Activated naive CD4-positive, alpha-beta T cell treated with anti-CD3 and anti-CD28 coated beads for 36 hours (primary cell): ENCODE results near the gene KCNMA1. TPM values are rescaled to one million over a fixed set of nuclear protein-coding genes. Genes with fewer than 3 reads are reported as not detected.

Source experiments
- CTCF ChIA-PET: fragments of 350-600 bp; sonication (Branson Sonifier 250); formaldehyde crosslinking; loops from one replicate; lab custom pipeline; 2021; ENCODE audit warnings: antibody characterized with exemption; lab: Charles Lee
- DNase-seq: peaks from one replicate; pipeline ENCODE4 v3.0.0-alpha.2; 2020
- H3K27ac Mint-ChIP-seq: one replicate; pipeline ENCODE4 v1.8.0; 2021; ENCODE audit warnings: mild to moderate bottlenecking, mixed read lengths
- H3K27me3 Mint-ChIP-seq: one replicate; pipeline ENCODE4 v1.8.0; 2021; ENCODE audit warnings: low read depth, mixed read lengths
- H3K36me3 Mint-ChIP-seq: one replicate; pipeline ENCODE4 v1.8.0; 2021; ENCODE audit warnings: low read depth, mixed read lengths
- H3K4me1 Mint-ChIP-seq: one replicate; pipeline ENCODE4 v1.8.0; 2021; ENCODE audit warnings: low read depth, mixed read lengths
- H3K4me3 Mint-ChIP-seq: one replicate; pipeline ENCODE4 v1.8.0; 2021; ENCODE audit warnings: mild to moderate bottlenecking, moderate library complexity, mixed read lengths
- H3K9me3 Mint-ChIP-seq: one replicate; pipeline ENCODE4 v1.8.0; 2021; ENCODE audit warnings: mixed read lengths
- intact Hi-C: fragments of 100-400 bp; cut with micrococcal nuclease; formaldehyde crosslinking; loops from one replicate; pipeline ENCODE4 v1.15.1; 2023
- total RNA-seq, 2 experiments: library from RNA; stranded (reverse); gene quantifications; one replicate each; pipeline ENCODE4 v1.2.3, GENCODE V29; 2021

The KCNMA1 gene
- total RNA-seq, 2 experiments from 2014 or later, result not detected

DNA sequence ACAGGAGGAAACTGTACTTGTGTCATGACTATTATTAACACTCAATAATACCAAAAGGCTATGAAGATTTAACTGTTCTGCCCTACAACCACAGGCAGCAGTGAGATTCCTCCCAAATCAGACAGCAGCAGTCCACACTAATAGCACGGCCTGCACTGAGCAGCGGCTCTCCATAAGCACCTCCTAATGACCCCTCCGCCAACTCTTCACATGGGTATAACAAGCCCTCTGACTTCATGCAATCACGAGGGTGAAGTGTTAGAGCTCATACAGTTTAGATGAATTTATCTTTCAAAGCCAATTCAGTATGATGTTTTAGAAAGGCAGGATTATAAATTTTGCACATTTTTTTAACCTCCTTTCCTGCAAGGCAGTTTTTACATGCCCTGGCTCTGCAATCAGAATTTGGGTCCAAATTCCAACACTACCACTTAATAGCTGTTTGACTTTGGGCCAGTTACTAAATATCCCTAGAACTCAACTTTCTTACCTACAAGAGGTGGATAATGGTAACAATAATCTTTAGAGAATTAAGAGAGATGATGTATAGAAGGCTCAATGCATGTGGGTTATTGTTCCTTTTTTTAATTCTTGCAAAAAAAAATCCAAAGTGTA, 617.1 kb downstream of the KCNMA1 start:
- CTCF ChIA-PET, result interaction anchor here (0.6 kb wide), 1 partner anchor 82 kb away, joined by 3 read pairs; no protein-coding TSS in a partner anchor
- no peak overlapping the region for H3K4me3 Mint-ChIP-seq

DNA sequence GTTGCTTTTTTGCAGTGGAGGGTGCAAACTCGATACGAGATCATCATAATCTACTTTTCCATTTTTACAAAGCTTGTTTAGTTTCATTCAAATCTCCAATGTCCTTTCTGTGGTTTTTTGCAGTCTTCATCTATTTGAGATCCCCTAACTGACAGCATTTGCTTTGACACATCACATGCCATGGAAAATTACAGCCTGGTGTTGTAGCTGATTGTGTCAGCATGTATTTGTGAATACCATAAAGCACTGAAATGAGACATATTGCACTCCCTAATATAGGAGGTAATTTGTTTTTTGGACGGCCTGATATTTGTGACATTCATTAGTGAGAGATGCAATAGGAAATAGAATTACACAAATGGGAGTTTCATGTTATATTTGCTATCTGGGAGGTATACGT, 620.8 kb downstream of the KCNMA1 start:
- DNase-seq, result no peak
- no peaks in the 10 kb centered on the region for H3K9me3 Mint-ChIP-seq
- CTCF ChIA-PET, result no interaction called here

More for the DNA sequence above, 617.1 kb downstream of the KCNMA1 start:
- Mint-ChIP-seq H3K27me3 (peaks cover 3% of the 10 kb centered on the region), H3K4me1 (no peaks in the 10 kb centered on the region), H3K9me3 (no peaks in the 10 kb centered on the region), H3K36me3 (no peaks in the 10 kb centered on the region), H3K27ac (no peak overlapping the region)
- intact Hi-C loops, result no loop called here
- DNase-seq, result no peak

DNA sequence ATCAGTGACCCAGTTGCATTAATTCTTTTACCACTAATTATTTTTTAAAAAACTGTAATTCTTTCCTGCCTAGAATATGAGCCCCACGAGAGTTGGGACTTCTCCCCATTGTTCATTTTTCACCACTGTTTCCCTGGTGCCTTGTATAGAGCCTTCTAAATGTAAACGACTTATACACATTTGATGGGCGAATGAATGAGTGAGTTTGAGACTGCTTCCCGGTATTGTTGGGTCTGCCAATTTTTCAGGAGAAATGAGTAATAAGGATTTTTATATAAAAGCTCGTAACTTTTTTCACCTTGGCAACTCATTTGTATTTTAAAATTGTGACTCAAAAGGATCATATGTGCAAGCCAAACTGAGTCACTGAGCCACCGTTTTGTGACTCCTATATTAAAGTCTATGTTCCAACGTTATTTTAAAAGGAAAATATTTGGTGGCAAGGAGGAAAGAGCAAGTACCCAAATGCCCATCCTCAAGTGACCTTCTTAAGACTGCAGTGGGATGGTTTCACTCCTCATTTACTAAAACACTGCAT, 621.3 kb downstream of the KCNMA1 start:
- DNase-seq, result no peak
- Mint-ChIP-seq H3K27me3 (peaks cover 4% of the 10 kb centered on the region), H3K27ac (no peak overlapping the region), H3K4me3 (no peak overlapping the region), H3K4me1 (no peaks in the 10 kb centered on the region), H3K36me3 (no peaks in the 10 kb centered on the region), H3K9me3 (no peaks in the 10 kb centered on the region)
- intact Hi-C loops, result no loop called here
- CTCF ChIA-PET, result no interaction called here

More for the DNA sequence above, 620.8 kb downstream of the KCNMA1 start:
- no peak overlapping the region for H3K4me3 Mint-ChIP-seq
- H3K27ac Mint-ChIP-seq, result no peak overlapping the region
- H3K27me3 Mint-ChIP-seq, result peaks cover 2% of the 10 kb centered on the region
- intact Hi-C loops, result no loop called here
- H3K36me3 Mint-ChIP-seq, result no peaks in the 10 kb centered on the region
- no peaks in the 10 kb centered on the region for H3K4me1 Mint-ChIP-seq

DNA sequence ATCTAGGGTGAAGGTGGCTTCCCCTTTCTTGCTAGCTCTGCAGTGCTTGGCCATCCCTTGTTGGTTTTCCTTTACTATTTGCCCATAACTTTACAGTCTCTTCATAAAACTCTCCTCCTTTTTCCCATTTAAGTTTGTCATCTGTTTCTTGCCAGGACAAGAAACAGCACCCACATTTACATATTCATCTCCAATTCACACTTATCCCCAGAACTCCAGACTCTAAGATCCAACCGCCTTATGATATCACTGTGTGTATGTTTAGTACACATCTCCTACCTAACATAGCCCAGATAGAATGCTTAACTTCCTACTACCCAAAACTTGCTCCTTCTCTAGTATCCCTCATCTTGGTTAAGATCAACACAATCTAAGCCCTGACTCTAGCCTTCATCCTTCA, 622.2 kb downstream of the KCNMA1 start:
- no peaks in the 10 kb centered on the region for H3K36me3 Mint-ChIP-seq
- H3K4me3 Mint-ChIP-seq, result no peak overlapping the region
- CTCF ChIA-PET, result no interaction called here

DNA sequence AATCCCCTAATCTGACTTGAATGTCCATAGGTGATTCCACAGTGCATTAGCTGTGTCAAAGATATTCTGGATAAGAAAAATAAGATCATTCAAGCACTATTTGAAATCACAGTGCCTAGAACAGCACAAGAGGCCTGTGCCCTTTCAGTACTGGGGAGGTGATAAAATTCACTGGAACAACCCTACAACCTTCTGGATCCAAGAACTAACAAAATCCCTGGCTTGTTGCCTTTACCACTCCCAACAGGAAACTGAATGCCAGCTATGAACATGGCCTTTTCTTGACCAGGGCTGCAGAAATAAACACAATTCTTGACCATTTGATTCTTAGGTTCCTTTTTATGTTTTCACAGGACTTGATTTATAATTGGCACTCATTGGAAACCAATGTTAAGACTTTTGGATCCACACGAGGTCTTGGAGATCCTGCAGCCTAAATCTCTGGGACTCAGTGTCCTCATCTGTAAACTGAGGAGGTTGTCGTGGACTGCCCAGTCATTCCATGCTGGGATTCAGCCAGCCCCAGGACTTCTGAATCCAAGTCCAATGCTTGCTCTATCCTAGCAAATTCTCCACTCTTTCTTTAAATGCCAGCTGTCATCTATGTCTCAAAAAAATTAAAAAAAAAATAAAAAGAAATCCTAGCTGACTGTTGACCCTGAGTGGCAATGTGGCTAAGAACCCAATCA, 624.7 kb downstream of the KCNMA1 start:
- Mint-ChIP-seq H3K27ac (no peak overlapping the region), H3K36me3 (no peaks in the 10 kb centered on the region), H3K9me3 (no peaks in the 10 kb centered on the region), H3K4me1 (no peaks in the 10 kb centered on the region), H3K4me3 (no peak overlapping the region), H3K27me3 (peaks cover 4% of the 10 kb centered on the region)
- no peak for DNase-seq
- CTCF ChIA-PET, result interaction anchor here (2.7 kb wide), 1 partner anchor 8 kb away, joined by 9 read pairs; no protein-coding TSS in a partner anchor
- intact Hi-C loops, result no loop called here

More for the DNA sequence above, 622.2 kb downstream of the KCNMA1 start:
- Mint-ChIP-seq H3K9me3 (no peaks in the 10 kb centered on the region), H3K27me3 (peaks cover 4% of the 10 kb centered on the region), H3K27ac (no peak overlapping the region), H3K4me1 (no peaks in the 10 kb centered on the region)
- intact Hi-C loops, result no loop called here
- DNase-seq, result no peak

DNA sequence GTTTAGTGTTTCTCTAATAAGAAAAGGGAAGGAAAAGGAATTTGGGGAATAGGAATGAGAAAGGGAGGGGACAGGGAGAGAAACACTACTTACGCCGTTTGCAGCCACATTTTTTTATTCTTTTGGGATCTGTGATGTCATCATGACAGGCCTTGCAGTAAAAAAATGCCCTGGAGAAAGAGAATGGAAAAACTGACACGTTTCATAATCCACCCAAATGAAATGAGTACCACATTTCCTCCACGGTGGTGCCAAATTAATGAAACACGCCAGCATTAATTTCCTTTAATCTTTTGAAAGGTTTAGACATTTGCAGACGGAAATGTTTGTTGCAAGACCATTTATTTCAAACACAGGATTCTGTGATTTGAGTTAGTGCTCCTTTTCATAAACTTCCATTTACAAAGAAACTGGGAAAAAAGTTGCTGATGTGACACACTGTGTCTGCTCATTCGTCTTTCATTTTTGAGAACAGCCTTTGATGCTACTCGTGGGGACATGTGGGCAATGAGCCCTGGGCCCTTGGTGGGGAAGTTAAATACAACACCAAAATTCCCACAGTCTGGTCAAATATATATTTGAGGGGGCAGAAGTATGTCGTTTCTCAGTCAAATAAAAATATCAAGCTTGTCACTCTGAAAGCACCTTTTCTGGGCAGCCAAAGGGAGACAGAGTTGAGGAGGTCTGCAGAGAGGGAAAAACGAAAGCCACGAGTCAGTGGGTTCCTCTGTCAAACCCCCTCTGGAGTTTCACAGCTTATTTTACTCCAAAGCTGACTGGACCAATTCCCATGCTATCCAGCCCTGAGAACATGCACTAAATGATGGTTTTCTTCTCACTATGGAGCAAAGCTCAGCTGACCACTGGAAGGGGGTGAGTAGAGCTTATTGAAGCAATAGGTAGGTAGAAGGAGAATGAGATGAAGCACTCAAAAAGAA, 625.5 kb downstream of the KCNMA1 start:
- peaks cover 4% of the 10 kb centered on the region for H3K27me3 Mint-ChIP-seq
- no peaks in the 10 kb centered on the region for H3K9me3 Mint-ChIP-seq
- H3K4me3 Mint-ChIP-seq, result no peak overlapping the region
- intact Hi-C loops, result no loop called here
- no peak for DNase-seq
- H3K27ac Mint-ChIP-seq, result no peak overlapping the region
- CTCF ChIA-PET, result interaction anchor here (2.7 kb wide), 1 partner anchor 7 kb away, joined by 9 read pairs; no protein-coding TSS in a partner anchor
- no peaks in the 10 kb centered on the region for H3K4me1 Mint-ChIP-seq
- no peaks in the 10 kb centered on the region for H3K36me3 Mint-ChIP-seq

DNA sequence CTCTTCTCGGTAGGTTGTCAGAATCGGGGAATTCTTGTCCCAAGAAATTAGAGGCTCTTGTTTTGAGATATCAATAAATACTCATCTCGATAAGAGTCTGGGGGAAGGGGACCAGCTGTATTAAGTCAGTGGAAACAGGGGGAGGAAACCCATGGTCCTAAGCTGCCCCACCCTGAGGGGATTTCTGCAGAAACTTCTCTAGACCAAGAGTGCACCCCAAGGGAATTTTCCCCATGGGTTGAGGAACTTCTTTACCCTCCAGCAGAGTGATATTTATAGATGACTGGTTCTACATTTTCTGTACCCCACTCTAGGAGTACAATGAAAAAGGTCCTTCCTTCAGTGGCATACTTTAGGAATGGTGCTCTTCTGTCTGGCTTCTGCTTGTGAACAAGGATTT, 627.2 kb downstream of the KCNMA1 start:
- no peaks in the 10 kb centered on the region for H3K9me3 Mint-ChIP-seq
- DNase-seq, result no peak
- H3K36me3 Mint-ChIP-seq, result no peaks in the 10 kb centered on the region
- no peaks in the 10 kb centered on the region for H3K4me1 Mint-ChIP-seq
- no peak overlapping the region for H3K4me3 Mint-ChIP-seq
- intact Hi-C loops, result no loop called here
- H3K27me3 Mint-ChIP-seq, result peaks cover 2% of the 10 kb centered on the region
- no peak overlapping the region for H3K27ac Mint-ChIP-seq
- CTCF ChIA-PET, result interaction anchor here (0.8 kb wide), 1 partner anchor 61 kb away, joined by 3 read pairs; no protein-coding TSS in a partner anchor

DNA sequence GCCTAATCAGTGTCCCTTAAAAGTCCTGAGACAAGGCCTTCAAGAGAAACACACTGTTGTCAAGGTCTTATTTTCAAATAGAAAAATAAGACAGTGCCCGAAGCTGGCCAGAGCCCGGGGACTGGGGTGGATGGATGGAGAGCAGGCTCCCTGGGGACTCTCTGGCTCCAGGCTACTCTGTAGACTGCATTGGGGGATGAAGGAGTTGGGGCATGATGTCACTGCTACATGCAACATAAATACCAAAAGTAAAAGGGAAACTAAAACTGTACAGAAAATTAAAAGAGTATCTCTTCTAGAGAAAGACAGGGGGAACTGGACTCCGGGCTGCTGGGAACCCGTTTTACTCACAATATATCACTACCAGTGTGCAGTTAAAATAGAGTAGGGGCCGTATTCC, 629.8 kb downstream of the KCNMA1 start:
- intact Hi-C loops, result no loop called here
- Mint-ChIP-seq H3K9me3 (no peaks in the 10 kb centered on the region), H3K27ac (no peak overlapping the region), H3K27me3 (peaks cover 2% of the 10 kb centered on the region), H3K4me1 (no peaks in the 10 kb centered on the region), H3K36me3 (no peaks in the 10 kb centered on the region), H3K4me3 (no peak overlapping the region)
- DNase-seq, result no peak
- CTCF ChIA-PET, result interaction anchor here (0.7 kb wide), 1 partner anchor 14 kb away, joined by 3 read pairs; no protein-coding TSS in a partner anchor

DNA sequence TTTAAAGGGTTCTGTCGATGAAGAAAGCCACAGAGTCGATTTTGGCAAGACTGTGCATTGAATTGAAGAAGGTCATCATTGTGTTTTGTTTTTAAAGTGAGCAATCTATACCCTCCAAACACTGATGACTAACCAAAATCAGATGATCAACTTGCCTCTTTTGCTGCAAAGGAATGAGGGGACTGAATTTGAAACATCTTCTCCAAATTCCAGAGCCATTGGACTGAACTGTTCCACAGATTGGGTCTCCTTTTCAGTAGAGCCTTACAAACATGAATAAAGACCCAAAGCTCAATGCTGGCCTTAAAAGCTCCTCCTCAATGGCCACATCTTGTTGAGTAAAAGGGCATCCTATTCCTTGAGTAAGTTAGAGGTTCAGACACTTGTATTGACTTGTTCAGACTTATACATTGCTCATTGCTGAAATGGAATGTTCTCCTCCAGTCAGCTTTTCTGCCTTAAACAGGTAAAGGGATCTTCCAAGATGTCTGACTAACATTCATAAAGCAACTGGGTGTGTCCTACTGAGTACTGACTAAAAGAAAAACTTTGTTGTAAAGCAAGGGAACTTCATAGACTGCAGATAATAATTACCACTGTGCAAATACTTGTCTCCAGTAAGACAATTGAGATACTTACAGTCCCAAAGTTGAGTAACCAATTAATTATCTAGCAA, 630.6 kb downstream of the KCNMA1 start:
- CTCF ChIA-PET, result no interaction called here
- peaks cover 2% of the 10 kb centered on the region for H3K27me3 Mint-ChIP-seq
- no peaks in the 10 kb centered on the region for H3K36me3 Mint-ChIP-seq
- no peaks in the 10 kb centered on the region for H3K9me3 Mint-ChIP-seq
- DNase-seq, result no peak
- H3K4me3 Mint-ChIP-seq, result no peak overlapping the region
- intact Hi-C loops, result no loop called here
- no peak overlapping the region for H3K27ac Mint-ChIP-seq
- no peaks in the 10 kb centered on the region for H3K4me1 Mint-ChIP-seq

DNA sequence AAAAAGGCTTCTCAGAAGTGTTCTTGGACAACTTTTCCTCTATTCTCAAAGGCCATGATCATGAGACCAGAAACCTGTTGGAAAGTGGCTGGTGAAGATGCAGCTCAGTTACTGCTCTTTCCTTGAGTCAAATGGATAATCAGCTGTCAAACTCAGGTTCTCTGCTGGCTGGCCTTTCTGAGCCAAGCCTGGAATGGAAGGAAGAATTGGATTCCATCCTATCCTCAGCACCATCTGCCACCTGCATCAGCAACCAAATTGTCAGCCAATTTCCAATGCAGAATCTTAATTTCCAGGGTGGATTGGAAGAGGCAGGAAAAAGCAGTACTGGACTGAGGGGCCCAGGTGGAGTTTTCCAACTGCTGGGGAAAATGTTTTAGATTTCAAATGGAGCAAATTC, 631.7 kb downstream of the KCNMA1 start:
- no peak for DNase-seq
- CTCF ChIA-PET, result interaction anchor here (0.9 to 2.4 kb wide), 2 partner anchors 8 to 66 kb away, joined by 3 to 9 read pairs; no protein-coding TSS in a partner anchor
- no peak overlapping the region for H3K4me3 Mint-ChIP-seq
- no peaks in the 10 kb centered on the region for H3K9me3 Mint-ChIP-seq
- H3K36me3 Mint-ChIP-seq, result no peaks in the 10 kb centered on the region
- H3K27ac Mint-ChIP-seq, result no peak overlapping the region
- intact Hi-C loops, result no loop called here
- H3K4me1 Mint-ChIP-seq, result no peaks in the 10 kb centered on the region
- peaks cover 4% of the 10 kb centered on the region for H3K27me3 Mint-ChIP-seq

DNA sequence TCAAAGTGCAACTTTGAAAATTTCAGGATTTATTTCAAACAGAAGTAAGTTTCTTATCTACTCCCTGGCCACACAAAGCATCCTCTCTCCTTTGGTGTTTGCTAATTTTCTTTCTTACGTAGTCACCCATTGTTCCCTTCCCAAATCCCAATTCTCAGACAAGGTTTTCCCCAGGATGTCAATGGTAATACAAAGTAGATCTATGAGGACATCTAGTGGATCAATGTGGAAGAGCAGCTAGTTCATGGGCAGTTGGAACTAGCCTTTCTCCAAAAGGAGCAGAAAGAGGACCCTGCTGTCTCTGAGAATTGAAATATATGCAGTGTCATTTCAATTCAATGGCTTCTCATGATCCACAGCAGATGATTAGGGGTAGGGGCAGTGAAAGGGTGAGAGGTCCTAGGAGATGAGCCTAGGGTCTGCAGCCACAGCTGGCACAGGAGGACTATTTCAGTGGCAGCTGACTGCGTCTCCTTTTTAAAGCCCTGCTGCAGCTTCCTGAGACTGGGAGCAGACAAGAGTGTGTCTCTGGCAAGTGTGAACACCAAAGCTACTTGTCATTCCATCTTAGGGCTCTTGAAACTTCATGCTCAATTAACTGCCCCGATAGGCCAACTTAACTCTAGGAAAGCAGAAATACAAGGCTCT, 632.6 kb downstream of the KCNMA1 start:
- peaks cover 4% of the 10 kb centered on the region for H3K27me3 Mint-ChIP-seq
- no peak overlapping the region for H3K27ac Mint-ChIP-seq
- intact Hi-C loops, result no loop called here
- CTCF ChIA-PET, result interaction anchor here (0.9 to 2.4 kb wide), 4 partner anchors 9 to 106 kb away, joined by 3 to 9 read pairs (median 4); no protein-coding TSS in a partner anchor
- H3K4me1 Mint-ChIP-seq, result no peaks in the 10 kb centered on the region
- no peaks in the 10 kb centered on the region for H3K36me3 Mint-ChIP-seq
- H3K9me3 Mint-ChIP-seq, result no peaks in the 10 kb centered on the region
- DNase-seq, result no peak
- no peak overlapping the region for H3K4me3 Mint-ChIP-seq
